Measurements from ENCODE around the gene SLC43A2. TPM values are rescaled to one million over a fixed set of nuclear protein-coding genes. Genes with fewer than 3 reads are reported as not detected.
A peak's percentile ranks its signal among the peaks of the same experiment; 100 is the strongest.

SLC43A2 gene
- total RNA-seq, 1 experiment from 2014 or later, result 6.8 TPM

DNA sequence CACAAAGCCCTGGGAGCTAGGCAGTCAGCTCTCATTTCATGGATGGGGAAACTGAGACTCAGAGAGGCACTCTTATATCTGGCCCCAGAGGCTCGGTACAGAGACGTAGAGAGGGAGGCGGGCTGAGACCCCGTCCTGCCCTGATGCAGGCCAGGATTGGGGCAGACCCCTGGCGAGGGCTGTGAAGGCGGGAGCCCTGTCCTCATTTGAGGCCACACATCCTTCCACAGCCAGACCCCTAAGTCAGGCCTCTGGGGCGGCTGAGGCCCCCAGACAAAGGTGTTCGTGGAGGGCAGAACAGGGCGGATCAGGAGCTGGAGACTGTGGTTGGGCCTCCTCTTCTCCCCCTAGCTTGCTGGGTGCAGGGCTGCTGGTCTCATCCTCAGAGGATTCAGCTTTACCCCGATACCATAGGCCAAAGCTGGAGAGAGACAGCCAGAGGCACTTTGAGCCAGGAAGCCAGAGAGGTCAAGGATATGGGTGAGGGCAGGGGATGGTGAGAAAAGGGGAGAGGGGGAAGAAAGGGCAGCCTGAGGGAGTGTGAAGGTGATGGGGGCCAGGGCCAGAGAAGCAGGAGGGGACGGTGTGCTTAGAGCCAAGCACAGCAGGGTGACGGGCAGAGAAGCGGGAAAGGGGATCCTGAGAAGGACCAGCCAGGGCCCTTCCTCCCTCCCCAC, 17.7 kb upstream of the SLC43A2 start:
- H3K27me3 ChIP-seq (ENCODE audit: insufficient read depth, low read depth), result no peaks in the 10 kb centered on the region
- H3K79me2 ChIP-seq (ENCODE audit: low read depth), result no peaks in the 10 kb centered on the region
- peaks cover 31% of the 10 kb centered on the region for H3K4me1 ChIP-seq (replicated peaks; ENCODE audit: insufficient read depth)
- H3K4me3 ChIP-seq, result no peak overlapping the region
- H2AFZ ChIP-seq, result no peak overlapping the region
- intact Hi-C loops (cut with micrococcal nuclease; ENCODE audit: unreplicated experiment), result loop anchor here (5.0 to 10.0 kb wide), 4 partner anchors 159 to 758 kb away; partner anchors contain the start of gene MNT
- 0 out of 2 replicates have a peak, but pooled peaks cover 7% of the 10 kb centered on the region for H3K36me3 ChIP-seq (ENCODE audit: low read depth)
- TF ChIP-seq, protein P1, sequence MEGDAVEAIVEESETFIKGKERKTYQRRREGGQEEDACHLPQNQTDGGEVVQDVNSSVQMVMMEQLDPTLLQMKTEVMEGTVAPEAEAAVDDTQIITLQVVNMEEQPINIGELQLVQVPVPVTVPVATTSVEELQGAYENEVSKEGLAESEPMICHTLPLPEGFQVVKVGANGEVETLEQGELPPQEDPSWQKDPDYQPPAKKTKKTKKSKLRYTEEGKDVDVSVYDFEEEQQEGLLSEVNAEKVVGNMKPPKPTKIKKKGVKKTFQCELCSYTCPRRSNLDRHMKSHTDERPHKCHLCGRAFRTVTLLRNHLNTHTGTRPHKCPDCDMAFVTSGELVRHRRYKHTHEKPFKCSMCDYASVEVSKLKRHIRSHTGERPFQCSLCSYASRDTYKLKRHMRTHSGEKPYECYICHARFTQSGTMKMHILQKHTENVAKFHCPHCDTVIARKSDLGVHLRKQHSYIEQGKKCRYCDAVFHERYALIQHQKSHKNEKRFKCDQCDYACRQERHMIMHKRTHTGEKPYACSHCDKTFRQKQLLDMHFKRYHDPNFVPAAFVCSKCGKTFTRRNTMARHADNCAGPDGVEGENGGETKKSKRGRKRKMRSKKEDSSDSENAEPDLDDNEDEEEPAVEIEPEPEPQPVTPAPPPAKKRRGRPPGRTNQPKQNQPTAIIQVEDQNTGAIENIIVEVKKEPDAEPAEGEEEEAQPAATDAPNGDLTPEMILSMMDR (conservative IDR thresholded peaks at IDR 0.05), result no peak
- TF ChIP-seq EZH2 (IDR thresholded peaks at IDR 0.05; ENCODE audit: low read depth), result no peak
- H3K27ac ChIP-seq, result no peak overlapping the region
- BruUV-seq (replicated peaks), result no TSS peak
- ChIA-PET POLR2A (ENCODE audit: unreplicated experiment) (no interaction called here), CTCF (no interaction called here)
- peaks cover 13% of the 10 kb centered on the region; the same call in 1 of the 2 replicates for H4K20me1 ChIP-seq (ENCODE audit: insufficient read depth)
- H3K4me2 ChIP-seq, result no peak overlapping the region
- no peaks in the 10 kb centered on the region for H3K9me3 ChIP-seq (ENCODE audit: insufficient read depth, low read depth)
- peaks cover 30% of the 10 kb centered on the region for H3F3A ChIP-seq (ENCODE audit: insufficient read depth, low read depth)
- H3K9me2 ChIP-seq (ENCODE audit: insufficient read depth), result no peaks in the 10 kb centered on the region
- no peak for DNase-seq

DNA sequence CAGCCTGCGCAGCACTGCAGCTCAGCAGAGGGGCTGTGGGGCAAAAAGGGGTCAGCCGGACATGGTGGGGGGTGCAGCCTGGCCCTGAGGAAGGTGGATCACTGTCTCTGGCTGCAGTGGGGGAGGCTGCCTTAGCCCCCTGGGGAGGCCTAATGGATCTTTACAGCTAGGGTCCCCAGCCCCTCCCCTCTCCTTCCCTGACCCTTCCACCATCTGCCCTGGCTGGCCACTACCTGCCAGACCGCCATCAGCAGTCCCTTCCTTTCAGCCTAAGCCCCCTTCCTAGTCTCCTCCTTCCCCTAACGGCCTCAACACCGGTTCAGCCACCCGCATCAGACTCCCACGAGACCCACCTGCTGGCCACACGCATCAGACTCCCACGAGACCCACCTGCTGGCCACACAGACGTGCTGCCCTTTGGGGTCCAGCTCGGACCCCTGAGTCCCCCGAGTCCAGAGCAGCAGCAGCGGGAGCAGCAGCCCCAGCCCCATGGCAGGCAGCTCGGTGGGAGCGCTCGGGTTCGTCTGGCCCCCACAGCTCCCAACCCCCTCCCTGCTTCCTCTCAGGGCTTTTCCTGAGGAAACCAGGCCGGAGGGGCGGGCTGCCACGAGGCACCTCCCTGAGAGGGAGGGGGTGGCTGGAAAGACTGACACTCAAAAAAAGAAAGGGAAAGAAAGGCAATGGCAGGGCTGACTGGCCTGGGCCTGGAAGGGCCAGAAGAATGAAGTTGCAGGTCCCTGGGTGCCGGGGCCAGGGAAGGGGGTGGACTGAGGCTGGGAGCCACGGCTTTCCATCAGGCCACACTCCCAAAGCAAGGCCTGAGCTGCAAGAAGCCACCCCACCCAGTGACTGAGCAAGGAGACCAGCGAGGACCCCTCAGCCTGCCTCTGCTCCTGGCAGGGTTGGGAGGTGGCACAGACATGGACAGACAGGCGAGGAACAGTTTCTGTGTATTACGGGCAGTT, 16.9 kb upstream of the SLC43A2 start, which contains the start of gene SCARF1:
TSS of gene SCARF1 (minus strand) at position 526 of the 965 bp plus-strand sequence. CDS start at position 491, 35 bp downstream.
- H3F3A ChIP-seq (ENCODE audit: insufficient read depth, low read depth), result peaks cover 21% of the 10 kb centered on the region
- no peak for TF ChIP-seq EZH2 (IDR thresholded peaks at IDR 0.05; ENCODE audit: low read depth)
- TF ChIP-seq, protein P1 (conservative IDR thresholded peaks at IDR 0.05), result no peak
- intact Hi-C loops (cut with micrococcal nuclease; ENCODE audit: unreplicated experiment), result loop anchor here (5.0 to 10.0 kb wide), 4 partner anchors 158 to 759 kb away; partner anchors contain the start of gene MNT
- H3K27ac ChIP-seq, result no peak within 1 kb of the TSS
- H4K20me1 ChIP-seq (ENCODE audit: insufficient read depth), result peaks cover 4% of the 10 kb centered on the region; the same call in 1 of the 2 replicates
- H3K4me1 ChIP-seq (replicated peaks; ENCODE audit: insufficient read depth), result peaks cover 22% of the 10 kb centered on the region
- no peaks in the 10 kb centered on the region for H3K9me2 ChIP-seq (ENCODE audit: insufficient read depth)
- H3K9me3 ChIP-seq (ENCODE audit: insufficient read depth, low read depth), result no peaks in the 10 kb centered on the region
- ChIA-PET POLR2A (ENCODE audit: unreplicated experiment) (no interaction called here), CTCF (no interaction called here)
- no peaks in the 10 kb centered on the region for H3K79me2 ChIP-seq (ENCODE audit: low read depth)
- no peaks in the 10 kb centered on the region for H3K27me3 ChIP-seq (ENCODE audit: insufficient read depth, low read depth)
- H3K4me3 ChIP-seq, result no peak within 1 kb of the TSS
- no peaks in the 10 kb centered on the region for H3K36me3 ChIP-seq (ENCODE audit: low read depth)
- no peak within 1 kb of the TSS for H2AFZ ChIP-seq
- peak within 1 kb of the TSS; percentile 87; the same call in 1 of the 2 replicates for H3K4me2 ChIP-seq
- no peak for DNase-seq
- BruUV-seq (replicated peaks), result no TSS peak

DNA sequence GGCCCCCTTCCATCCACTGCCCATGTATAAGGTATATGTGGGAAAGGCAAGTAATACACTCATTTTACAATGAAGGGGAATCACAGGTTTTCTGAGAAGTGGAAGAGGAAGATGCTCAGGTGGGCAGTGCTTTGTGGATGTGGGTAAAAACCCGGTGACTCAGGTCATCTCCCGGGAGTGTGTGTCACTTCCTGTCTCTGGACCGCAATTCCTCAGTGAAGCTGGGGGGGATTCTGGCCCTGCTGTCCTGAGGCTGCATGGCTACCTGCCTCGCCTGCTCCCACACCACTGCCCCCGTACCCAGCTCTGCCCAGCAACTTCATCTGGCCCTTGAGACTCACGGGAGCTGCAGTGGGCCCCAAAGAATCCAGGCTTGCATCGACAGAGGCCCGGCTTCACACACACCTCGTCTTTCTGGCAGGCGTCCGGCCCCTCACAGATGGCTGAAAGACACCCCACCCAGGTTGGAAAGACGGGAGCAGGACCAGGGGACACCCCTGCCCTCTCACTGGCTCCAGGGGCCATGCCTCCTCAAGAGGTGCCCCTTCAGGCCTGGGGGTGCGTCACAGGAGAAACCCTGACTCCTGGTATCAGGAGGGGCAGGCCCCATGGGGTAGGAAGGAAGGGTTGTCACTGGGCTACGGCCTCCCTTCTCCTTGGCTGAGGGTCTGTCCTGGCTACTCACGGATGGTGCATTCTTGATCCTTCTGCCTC, 16.0 kb upstream of the SLC43A2 start:
- POLR2A ChIA-PET (ENCODE audit: unreplicated experiment), result no interaction called here
- DNase-seq, result peak in 1 of 2 experiments; percentile 28

More for the DNA sequence above, 16.0 kb upstream of the SLC43A2 start:
- intact Hi-C loops (cut with micrococcal nuclease; ENCODE audit: unreplicated experiment), result loop anchor here (5.0 to 10.0 kb wide), 4 partner anchors 157 to 760 kb away; partner anchors contain the start of gene MNT
- CTCF ChIA-PET, result no interaction called here
- Histone ChIP-seq H3K79me2 (ENCODE audit: low read depth) (no peaks in the 10 kb centered on the region), H3K9me2 (ENCODE audit: insufficient read depth) (no peaks in the 10 kb centered on the region), H3K36me3 (ENCODE audit: low read depth) (no peaks in the 10 kb centered on the region), H3K4me1 (replicated peaks; ENCODE audit: insufficient read depth) (peaks cover 20% of the 10 kb centered on the region), H3F3A (ENCODE audit: insufficient read depth, low read depth) (peaks cover 13% of the 10 kb centered on the region), H3K4me2 (peak overlapping the region; percentile 87), H3K9me3 (ENCODE audit: insufficient read depth, low read depth) (no peaks in the 10 kb centered on the region), H3K27me3 (ENCODE audit: insufficient read depth, low read depth) (no peaks in the 10 kb centered on the region), H4K20me1 (ENCODE audit: insufficient read depth) (no peaks in the 10 kb centered on the region), H2AFZ (no peak overlapping the region), H3K27ac (no peak overlapping the region), H3K4me3 (peak overlapping the region; percentile 86; the same call in 1 of the 2 replicates)
- no TSS peak for BruUV-seq (replicated peaks)
- TF ChIP-seq, protein P1 (conservative IDR thresholded peaks at IDR 0.05), result no peak
- no peak for TF ChIP-seq EZH2 (IDR thresholded peaks at IDR 0.05; ENCODE audit: low read depth)

Measured in PC-9 (cell line).